NB4 (cell line): ENCODE measurements around the gene SLC26A1.

Experiments used
- CTCF ChIP-seq: IDR thresholded peaks from one replicate; pipeline ENCODE4 v1.5.1; 2012; ENCODE audit warnings: low read depth, low read length
- MYC ChIP-seq: IDR thresholded peaks from 2 replicates; pipeline ENCODE4 v1.6.1; 2011; ENCODE audit warnings: low read depth, low read length

GRCh38 chr4:1019729-1020470 is 26.7 kb upstream of the SLC26A1 start:
- TF ChIP-seq MYC (no peak), CTCF (no peak)
